ENCODE measurements around the gene SRRM5. TPM values are rescaled to one million over a fixed set of nuclear protein-coding genes. Genes with fewer than 3 reads are reported as not detected.
A peak's percentile ranks its signal among the peaks of the same experiment; 100 is the strongest.

SRRM5 gene
- total and polyA plus RNA-seq, 2 of the 13 experiments (the other 11 are each of a cell fraction or from before 2014, with no cell fraction given): 0.11 to 0.16 TPM

DNA sequence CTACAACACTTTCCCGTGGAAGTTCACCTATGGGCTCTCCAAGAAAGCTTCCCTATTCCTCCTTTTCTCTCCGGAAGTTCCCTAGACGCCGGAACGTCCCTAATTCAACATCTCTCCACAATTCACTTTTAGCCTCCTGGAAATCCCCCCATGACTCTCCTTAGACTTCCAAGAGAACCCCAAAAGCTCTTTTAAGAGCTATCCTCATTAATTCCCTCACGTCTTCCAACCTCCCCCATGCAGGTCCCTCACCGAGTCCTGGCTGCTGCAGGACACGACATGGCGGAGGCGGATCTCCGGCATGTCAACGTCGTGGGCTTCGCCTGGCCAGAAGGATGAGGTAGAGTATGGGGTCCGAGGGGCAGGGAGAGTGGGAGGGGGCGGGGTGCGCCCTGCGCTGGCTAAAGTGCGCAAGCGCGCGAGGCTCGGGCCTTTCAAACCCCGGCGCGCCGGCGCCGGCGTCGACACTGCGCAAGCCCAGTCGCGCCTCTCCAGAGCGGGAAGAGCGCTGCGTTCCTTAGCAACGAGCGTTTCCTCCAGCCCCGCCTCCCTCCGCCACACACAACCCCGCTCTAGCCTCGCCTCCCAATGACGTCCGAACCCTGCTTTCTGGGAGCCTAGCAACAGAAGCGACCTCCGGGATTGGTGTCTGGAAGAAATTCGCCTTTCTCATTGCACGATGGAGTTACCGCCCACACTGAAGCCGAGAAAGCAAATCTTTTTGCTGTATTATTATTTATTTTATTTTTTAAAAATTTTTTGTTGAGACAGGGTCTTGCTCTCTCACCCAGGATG is 36.5 kb upstream of the SRRM5 start, which contains the start of the genes PINLYP and XRCC1 (continued):
- TF ChIP-seq, protein P1, sequence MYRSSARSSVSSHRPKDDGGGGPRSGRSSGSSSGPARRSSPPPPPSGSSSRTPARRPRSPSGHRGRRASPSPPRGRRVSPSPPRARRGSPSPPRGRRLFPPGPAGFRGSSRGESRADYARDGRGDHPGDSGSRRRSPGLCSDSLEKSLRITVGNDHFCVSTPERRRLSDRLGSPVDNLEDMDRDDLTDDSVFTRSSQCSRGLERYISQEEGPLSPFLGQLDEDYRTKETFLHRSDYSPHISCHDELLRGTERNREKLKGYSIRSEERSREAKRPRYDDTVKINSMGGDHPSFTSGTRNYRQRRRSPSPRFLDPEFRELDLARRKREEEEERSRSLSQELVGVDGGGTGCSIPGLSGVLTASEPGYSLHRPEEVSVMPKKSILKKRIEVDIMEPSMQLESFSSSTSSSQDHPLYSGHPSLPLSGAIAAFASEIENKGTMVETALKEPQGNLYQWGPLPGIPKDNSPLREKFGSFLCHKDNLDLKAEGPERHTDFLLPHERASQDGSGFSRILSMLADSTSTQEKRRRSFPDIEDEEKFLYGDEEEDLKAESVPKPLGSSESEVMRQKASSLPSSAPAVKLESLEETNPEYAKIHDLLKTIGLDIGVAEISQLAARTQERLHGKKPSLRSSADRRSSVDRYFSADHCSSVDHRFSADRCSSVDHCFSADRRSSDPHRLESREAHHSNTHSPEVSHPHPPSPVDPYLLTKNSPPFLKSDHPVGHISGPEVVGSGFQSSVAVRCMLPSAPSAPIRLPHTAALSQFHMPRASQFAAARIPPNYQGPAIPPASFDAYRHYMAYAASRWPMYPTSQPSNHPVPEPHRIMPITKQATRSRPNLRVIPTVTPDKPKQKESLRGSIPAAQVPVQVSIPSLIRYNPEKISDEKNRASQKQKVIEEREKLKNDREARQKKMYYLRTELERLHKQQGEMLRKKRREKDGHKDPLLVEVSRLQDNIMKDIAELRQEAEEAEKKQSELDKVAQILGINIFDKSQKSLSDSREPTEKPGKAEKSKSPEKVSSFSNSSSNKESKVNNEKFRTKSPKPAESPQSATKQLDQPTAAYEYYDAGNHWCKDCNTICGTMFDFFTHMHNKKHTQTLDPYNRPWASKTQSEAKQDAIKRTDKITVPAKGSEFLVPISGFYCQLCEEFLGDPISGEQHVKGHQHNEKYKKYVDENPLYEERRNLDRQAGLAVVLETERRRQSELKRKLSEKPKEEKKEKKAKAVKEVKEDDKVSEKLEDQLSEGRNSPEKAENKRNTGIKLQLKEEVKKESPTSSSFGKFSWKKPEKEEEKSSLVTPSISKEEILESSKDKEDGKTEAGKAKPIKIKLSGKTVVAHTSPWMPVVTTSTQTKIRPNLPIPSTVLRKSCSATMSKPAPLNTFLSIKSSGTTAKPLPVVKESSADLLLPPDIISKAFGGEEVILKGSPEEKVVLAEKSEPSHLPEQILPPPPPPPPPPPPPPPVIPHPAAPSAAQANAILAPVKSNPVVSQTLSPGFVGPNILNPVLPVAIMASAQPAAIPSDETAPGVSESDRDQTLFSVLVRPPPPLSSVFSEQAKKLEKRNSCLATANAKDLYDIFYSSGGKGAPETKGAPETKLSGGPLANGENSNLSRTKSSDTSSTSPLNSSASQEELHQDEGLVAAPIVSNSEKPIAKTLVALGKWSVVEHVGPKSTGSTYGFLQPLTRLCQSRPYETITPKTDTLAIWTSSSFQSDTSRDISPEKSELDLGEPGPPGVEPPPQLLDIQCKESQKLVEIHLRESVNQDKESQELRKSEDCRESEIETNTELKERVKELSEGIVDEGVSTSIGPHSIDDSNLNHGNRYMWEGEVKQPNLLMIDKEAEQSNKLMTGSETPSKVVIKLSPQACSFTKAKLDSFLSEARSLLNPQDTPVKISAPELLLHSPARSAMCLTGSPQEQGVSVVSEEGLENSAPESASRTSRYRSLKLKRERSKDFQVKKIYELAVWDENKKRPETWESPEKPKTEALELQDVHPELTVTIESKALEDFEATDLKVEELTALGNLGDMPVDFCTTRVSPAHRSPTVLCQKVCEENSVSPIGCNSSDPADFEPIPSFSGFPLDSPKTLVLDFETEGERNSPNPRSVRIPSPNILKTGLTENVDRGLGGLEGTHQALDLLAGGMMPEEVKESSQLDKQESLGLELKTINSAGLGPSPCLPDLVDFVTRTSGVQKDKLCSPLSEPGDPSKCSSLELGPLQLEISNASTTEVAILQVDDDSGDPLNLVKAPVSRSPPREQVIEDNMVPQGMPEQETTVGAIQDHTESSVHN (CRISPR knock-in tag; IDR thresholded peaks at IDR 0.05): no peak
- TF ChIP-seq YEATS4 (CRISPR knock-in tag; IDR thresholded peaks at IDR 0.05; ENCODE audit: borderline replicate concordance) (peak; percentile 70; the same call in 1 of the 2 replicates), EED (CRISPR knock-in tag; IDR thresholded peaks at IDR 0.05) (no peak), DR1 (CRISPR knock-in tag; IDR thresholded peaks at IDR 0.05) (peak; percentile 20; the same call in 1 of the 2 replicates), ZNF652 (CRISPR knock-in tag; IDR thresholded peaks at IDR 0.05; ENCODE audit: borderline replicate concordance, low read depth) (no peak), RFXANK (CRISPR knock-in tag; IDR thresholded peaks at IDR 0.05) (peak; percentile 97)
- TF ChIP-seq, protein P2, sequence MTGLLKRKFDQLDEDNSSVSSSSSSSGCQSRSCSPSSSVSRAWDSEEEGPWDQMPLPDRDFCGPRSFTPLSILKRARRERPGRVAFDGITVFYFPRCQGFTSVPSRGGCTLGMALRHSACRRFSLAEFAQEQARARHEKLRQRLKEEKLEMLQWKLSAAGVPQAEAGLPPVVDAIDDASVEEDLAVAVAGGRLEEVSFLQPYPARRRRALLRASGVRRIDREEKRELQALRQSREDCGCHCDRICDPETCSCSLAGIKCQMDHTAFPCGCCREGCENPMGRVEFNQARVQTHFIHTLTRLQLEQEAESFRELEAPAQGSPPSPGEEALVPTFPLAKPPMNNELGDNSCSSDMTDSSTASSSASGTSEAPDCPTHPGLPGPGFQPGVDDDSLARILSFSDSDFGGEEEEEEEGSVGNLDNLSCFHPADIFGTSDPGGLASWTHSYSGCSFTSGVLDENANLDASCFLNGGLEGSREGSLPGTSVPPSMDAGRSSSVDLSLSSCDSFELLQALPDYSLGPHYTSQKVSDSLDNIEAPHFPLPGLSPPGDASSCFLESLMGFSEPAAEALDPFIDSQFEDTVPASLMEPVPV (CRISPR knock-in tag; IDR thresholded peaks at IDR 0.05): no peak
- TF ChIP-seq, protein P3, sequence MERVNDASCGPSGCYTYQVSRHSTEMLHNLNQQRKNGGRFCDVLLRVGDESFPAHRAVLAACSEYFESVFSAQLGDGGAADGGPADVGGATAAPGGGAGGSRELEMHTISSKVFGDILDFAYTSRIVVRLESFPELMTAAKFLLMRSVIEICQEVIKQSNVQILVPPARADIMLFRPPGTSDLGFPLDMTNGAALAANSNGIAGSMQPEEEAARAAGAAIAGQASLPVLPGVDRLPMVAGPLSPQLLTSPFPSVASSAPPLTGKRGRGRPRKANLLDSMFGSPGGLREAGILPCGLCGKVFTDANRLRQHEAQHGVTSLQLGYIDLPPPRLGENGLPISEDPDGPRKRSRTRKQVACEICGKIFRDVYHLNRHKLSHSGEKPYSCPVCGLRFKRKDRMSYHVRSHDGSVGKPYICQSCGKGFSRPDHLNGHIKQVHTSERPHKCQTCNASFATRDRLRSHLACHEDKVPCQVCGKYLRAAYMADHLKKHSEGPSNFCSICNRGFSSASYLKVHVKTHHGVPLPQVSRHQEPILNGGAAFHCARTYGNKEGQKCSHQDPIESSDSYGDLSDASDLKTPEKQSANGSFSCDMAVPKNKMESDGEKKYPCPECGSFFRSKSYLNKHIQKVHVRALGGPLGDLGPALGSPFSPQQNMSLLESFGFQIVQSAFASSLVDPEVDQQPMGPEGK (CRISPR knock-in tag; IDR thresholded peaks at IDR 0.05): 0 out of 2 replicates have a peak, but pooled peaks have one; percentile 18
- TF ChIP-seq, protein P4, sequence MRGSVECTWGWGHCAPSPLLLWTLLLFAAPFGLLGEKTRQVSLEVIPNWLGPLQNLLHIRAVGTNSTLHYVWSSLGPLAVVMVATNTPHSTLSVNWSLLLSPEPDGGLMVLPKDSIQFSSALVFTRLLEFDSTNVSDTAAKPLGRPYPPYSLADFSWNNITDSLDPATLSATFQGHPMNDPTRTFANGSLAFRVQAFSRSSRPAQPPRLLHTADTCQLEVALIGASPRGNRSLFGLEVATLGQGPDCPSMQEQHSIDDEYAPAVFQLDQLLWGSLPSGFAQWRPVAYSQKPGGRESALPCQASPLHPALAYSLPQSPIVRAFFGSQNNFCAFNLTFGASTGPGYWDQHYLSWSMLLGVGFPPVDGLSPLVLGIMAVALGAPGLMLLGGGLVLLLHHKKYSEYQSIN (CRISPR knock-in tag; IDR thresholded peaks at IDR 0.05; ENCODE audit: borderline replicate concordance): no peak
- TF ChIP-seq, protein P5, sequence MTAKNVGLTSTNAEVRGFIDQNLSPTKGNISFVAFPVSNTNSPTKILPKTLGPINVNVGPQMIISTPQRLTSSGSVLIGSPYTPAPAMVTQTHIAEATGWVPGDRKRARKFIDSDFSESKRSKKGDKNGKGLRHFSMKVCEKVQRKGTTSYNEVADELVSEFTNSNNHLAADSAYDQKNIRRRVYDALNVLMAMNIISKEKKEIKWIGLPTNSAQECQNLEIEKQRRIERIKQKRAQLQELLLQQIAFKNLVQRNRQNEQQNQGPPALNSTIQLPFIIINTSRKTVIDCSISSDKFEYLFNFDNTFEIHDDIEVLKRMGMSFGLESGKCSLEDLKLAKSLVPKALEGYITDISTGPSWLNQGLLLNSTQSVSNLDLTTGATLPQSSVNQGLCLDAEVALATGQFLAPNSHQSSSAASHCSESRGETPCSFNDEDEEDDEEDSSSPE (CRISPR knock-in tag; IDR thresholded peaks at IDR 0.05): peak; percentile 90

Measured in HepG2 (cell line).